22Rv1 (cell line): ENCODE results near the gene IFNA1.

ENCODE experiments used
- ZFX ChIP-seq: fragments of 450-650 bp; IDR thresholded peaks from 2 replicates; pipeline ENCODE4 v1.6.1; 2017; ENCODE audit warnings: antibody characterized with exemption, borderline replicate concordance
- TF ChIP-seq, protein P1 (sequence below): fragments of 450-650 bp; IDR thresholded peaks from 2 replicates; pipeline ENCODE4 v1.5.1; 2017; ENCODE audit warnings: mild to moderate bottlenecking

DNA sequence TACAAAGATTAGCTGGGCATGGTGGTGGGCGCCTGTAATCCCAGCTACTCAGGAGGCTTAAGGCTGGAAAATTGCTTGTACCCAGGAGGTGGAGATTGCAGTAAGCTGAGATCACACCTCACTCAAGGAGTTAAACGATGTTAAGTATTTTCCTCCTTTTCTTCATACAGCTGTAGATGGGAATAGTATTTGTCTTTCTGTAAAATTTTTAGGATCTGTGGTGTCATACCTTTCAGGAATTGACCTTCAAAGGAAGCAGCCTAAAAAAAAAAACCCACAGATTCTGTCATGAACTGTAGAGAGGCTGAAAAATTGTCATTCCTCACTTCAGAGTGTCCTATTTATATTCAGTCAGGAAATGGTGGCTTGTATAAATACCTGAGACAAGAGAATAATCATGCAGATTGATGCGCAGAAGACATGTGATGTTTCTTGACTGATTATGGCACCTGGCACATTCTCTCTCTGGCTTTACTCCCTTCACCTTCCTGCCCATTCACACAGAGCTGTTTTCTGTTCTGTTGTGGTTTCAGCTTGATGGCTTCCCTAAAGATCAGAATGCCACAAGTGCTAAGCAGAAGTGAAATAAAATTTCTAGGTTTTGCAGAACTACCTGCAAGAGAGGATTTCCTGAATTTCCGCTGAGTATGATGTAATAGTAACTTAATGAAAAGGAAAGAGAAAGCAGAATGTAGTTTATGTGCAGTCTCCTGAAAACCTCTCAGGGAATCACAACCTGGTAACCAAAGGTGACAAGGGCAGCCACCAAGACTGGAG is 3.8 kb downstream of the IFNA1 start:
- TF ChIP-seq, protein P1, sequence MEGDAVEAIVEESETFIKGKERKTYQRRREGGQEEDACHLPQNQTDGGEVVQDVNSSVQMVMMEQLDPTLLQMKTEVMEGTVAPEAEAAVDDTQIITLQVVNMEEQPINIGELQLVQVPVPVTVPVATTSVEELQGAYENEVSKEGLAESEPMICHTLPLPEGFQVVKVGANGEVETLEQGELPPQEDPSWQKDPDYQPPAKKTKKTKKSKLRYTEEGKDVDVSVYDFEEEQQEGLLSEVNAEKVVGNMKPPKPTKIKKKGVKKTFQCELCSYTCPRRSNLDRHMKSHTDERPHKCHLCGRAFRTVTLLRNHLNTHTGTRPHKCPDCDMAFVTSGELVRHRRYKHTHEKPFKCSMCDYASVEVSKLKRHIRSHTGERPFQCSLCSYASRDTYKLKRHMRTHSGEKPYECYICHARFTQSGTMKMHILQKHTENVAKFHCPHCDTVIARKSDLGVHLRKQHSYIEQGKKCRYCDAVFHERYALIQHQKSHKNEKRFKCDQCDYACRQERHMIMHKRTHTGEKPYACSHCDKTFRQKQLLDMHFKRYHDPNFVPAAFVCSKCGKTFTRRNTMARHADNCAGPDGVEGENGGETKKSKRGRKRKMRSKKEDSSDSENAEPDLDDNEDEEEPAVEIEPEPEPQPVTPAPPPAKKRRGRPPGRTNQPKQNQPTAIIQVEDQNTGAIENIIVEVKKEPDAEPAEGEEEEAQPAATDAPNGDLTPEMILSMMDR: no peak
- TF ChIP-seq ZFX: no peak
